Neural progenitor cell (in vitro differentiated cells): ENCODE data around the gene PSD2. TPM values are rescaled to one million over a fixed set of nuclear protein-coding genes. Genes with fewer than 3 reads are reported as not detected.

Experiments
- DNase-seq: peaks from one replicate; pipeline ENCODE4 v3.0.0-alpha.2; 2016; ENCODE audit warnings: low spot score
- H2AFZ ChIP-seq: fragments of 200-600 bp; sonication (generic); replicated peaks from 2 replicates; pipeline ENCODE4 v1.6.1; 2016; ENCODE audit warnings: antibody characterized with exemption
- H3F3A ChIP-seq: fragments of 200-600 bp; sonication (generic); 2 replicates; pipeline ENCODE4 v1.6.1; 2016; ENCODE audit warnings: antibody characterized with exemption, low read depth
- H3K27ac ChIP-seq: fragments of 200-600 bp; sonication (generic); 2 replicates; pipeline ENCODE4 v1.5.1; 2016; ENCODE audit warnings: mild to moderate bottlenecking
- H3K27me3 ChIP-seq: fragments of 200-600 bp; sonication (generic); 2 replicates; pipeline ENCODE4 v1.6.1; 2016; ENCODE audit warnings: mild to moderate bottlenecking, moderate library complexity
- H3K36me3 ChIP-seq: fragments of 200-600 bp; sonication (generic); 2 replicates; pipeline ENCODE4 v1.5.1; 2016
- H3K4me1 ChIP-seq: fragments of 200-600 bp; sonication (generic); 2 replicates; pipeline ENCODE4 v1.6.1; 2016; ENCODE audit warnings: mixed run types
- H3K4me2 ChIP-seq: fragments of 200-600 bp; sonication (generic); 2 replicates; pipeline ENCODE4 v1.6.1; 2016
- H3K4me3 ChIP-seq: fragments of 200-600 bp; sonication (generic); 2 replicates; pipeline ENCODE4 v1.5.1; 2016
- H3K79me2 ChIP-seq: fragments of 200-600 bp; sonication (generic); 2 replicates; pipeline ENCODE4 v1.6.1; 2016; ENCODE audit warnings: low read depth
- H3K9ac ChIP-seq: fragments of 200-600 bp; sonication (generic); 2 replicates; pipeline ENCODE4 v1.6.1; 2016
- H3K9me3 ChIP-seq: fragments of 200-600 bp; sonication (generic); 2 replicates; pipeline ENCODE4 v1.5.1; 2016; ENCODE audit warnings: low read depth
- H4K20me1 ChIP-seq: fragments of 200-600 bp; sonication (generic); 2 replicates; pipeline ENCODE4 v1.6.1; 2016; ENCODE audit warnings: low read depth
- H3K27ac Mint-ChIP-seq: 3 replicates; pipeline ENCODE4 v1.8.0; 2021; ENCODE audit warnings: mixed read lengths
- H3K27me3 Mint-ChIP-seq: 2 replicates; pipeline ENCODE4 v1.8.0; 2022; ENCODE audit warnings: low read depth, mild to moderate bottlenecking, inconsistent platforms, moderate library complexity, mixed read lengths; ENCODE audit not compliant: insufficient read depth
- H3K36me3 Mint-ChIP-seq: 3 replicates; pipeline ENCODE4 v1.8.0; 2021; ENCODE audit warnings: mixed read lengths
- H3K4me1 Mint-ChIP-seq: 3 replicates; pipeline ENCODE4 v1.8.0; 2021; ENCODE audit warnings: mixed read lengths
- H3K4me3 Mint-ChIP-seq: 3 replicates; pipeline ENCODE4 v1.8.0; 2021; ENCODE audit warnings: mild to moderate bottlenecking, moderate library complexity, mixed read lengths
- H3K9me3 Mint-ChIP-seq: 3 replicates; pipeline ENCODE4 v1.8.0; 2020; ENCODE audit warnings: mixed read lengths
- CTCF ChIP-seq: fragments of 200-600 bp; sonication (generic); IDR thresholded peaks from 2 replicates; pipeline ENCODE4 v1.5.1; 2017; ENCODE audit warnings: antibody characterized with exemption, mild to moderate bottlenecking
- EZH2 ChIP-seq: fragments of 200-600 bp; sonication (generic); IDR thresholded peaks from 2 replicates; pipeline ENCODE4 v1.6.1; 2017; ENCODE audit warnings: antibody characterized with exemption, mild to moderate bottlenecking, moderate library complexity
- EZH2phosphoT487 ChIP-seq: fragments of 200-600 bp; sonication (generic); IDR thresholded peaks from 2 replicates; pipeline ENCODE4 v1.6.1; 2017; ENCODE audit warnings: antibody characterized with exemption
- total RNA-seq: library from RNA; depleted of rRNA; stranded (reverse); fragments of >200 nt; gene quantifications from 2 replicates; pipeline ENCODE4 v1.2.3, GENCODE V29; 2015; ENCODE audit warnings: low replicate concordance

The PSD2 gene
- total RNA-seq, 1 donor from 2014 or later = 0.09 TPM

GRCh38 chr5:139787257-139787567 is 8.4 kb upstream of the PSD2 start:
- Mint-ChIP-seq H3K4me3 (peak overlapping the region; percentile 93), H3K4me1 (peaks cover 10% of the 10 kb centered on the region), H3K36me3 (no peaks in the 10 kb centered on the region), H3K9me3 (no peaks in the 10 kb centered on the region), H3K27ac (peak overlapping the region; percentile 72), H3K27me3 (peaks cover 34% of the 10 kb centered on the region)
- Histone ChIP-seq H3F3A (no peaks in the 10 kb centered on the region), H3K27ac (no peak overlapping the region), H3K9ac (no peak overlapping the region), H3K36me3 (no peaks in the 10 kb centered on the region), H4K20me1 (no peaks in the 10 kb centered on the region), H3K4me2 (no peak overlapping the region), H3K79me2 (no peaks in the 10 kb centered on the region), H2AFZ (no peak overlapping the region), H3K4me3 (no peak overlapping the region), H3K27me3 (peaks cover 86% of the 10 kb centered on the region), H3K9me3 (no peaks in the 10 kb centered on the region), H3K4me1 (peaks cover 7% of the 10 kb centered on the region)
- DNase-seq = no peak
- TF ChIP-seq CTCF = no peak
- no peak for TF ChIP-seq EZH2
- no peak for TF ChIP-seq EZH2phosphoT487

GRCh38 chr5:139787568-139788293 is 7.9 kb upstream of the PSD2 start:
- peak overlapping the region; percentile 93 for H3K4me3 Mint-ChIP-seq
- no peaks in the 10 kb centered on the region for H3K9me3 Mint-ChIP-seq
- Histone ChIP-seq H3K36me3 (no peaks in the 10 kb centered on the region), H3K27me3 (peaks cover 91% of the 10 kb centered on the region), H2AFZ (peak overlapping the region; percentile 100), H3K27ac (no peak overlapping the region), H3K9ac (no peak overlapping the region), H3K4me2 (peak overlapping the region; percentile 96), H3K4me3 (peak overlapping the region; percentile 76), H3K79me2 (no peaks in the 10 kb centered on the region), H3K9me3 (no peaks in the 10 kb centered on the region), H3K4me1 (peaks cover 7% of the 10 kb centered on the region), H3F3A (no peaks in the 10 kb centered on the region), H4K20me1 (no peaks in the 10 kb centered on the region)
- H3K4me1 Mint-ChIP-seq = peaks cover 10% of the 10 kb centered on the region
- DNase-seq = peak; percentile 92
- peak overlapping the region; percentile 87 for H3K27ac Mint-ChIP-seq
- no peaks in the 10 kb centered on the region for H3K36me3 Mint-ChIP-seq
- peaks cover 34% of the 10 kb centered on the region for H3K27me3 Mint-ChIP-seq
- TF ChIP-seq CTCF = peak; percentile 85
- peak; percentile 53 for TF ChIP-seq EZH2
- TF ChIP-seq EZH2phosphoT487 = peak; percentile 47

GRCh38 chr5:139788294-139788910 is 7.2 kb upstream of the PSD2 start:
- TF ChIP-seq EZH2phosphoT487 (no peak), EZH2 (no peak), CTCF (no peak)
- no peaks in the 10 kb centered on the region for H3K9me3 Mint-ChIP-seq
- peaks cover 92% of the 10 kb centered on the region for H3K27me3 ChIP-seq

More at GRCh38 chr5:139788294-139788910, 7.2 kb upstream of the PSD2 start:
- peak; percentile 61 for DNase-seq
- H2AFZ ChIP-seq = peak overlapping the region; percentile 100
- no peak overlapping the region for H3K9ac ChIP-seq
- no peak overlapping the region for H3K27ac ChIP-seq
- H3K4me1 ChIP-seq = peaks cover 7% of the 10 kb centered on the region
- no peaks in the 10 kb centered on the region for H3K79me2 ChIP-seq
- H3F3A ChIP-seq = no peaks in the 10 kb centered on the region
- Mint-ChIP-seq H3K4me1 (peaks cover 10% of the 10 kb centered on the region), H3K27ac (no peak overlapping the region), H3K27me3 (peaks cover 41% of the 10 kb centered on the region), H3K4me3 (peak overlapping the region; percentile 72), H3K36me3 (no peaks in the 10 kb centered on the region)
- H3K36me3 ChIP-seq = no peaks in the 10 kb centered on the region
- H4K20me1 ChIP-seq = no peaks in the 10 kb centered on the region
- peak overlapping the region; percentile 96 for H3K4me2 ChIP-seq
- peak overlapping the region; percentile 76 for H3K4me3 ChIP-seq
- no peaks in the 10 kb centered on the region for H3K9me3 ChIP-seq
